ENCODE results near the gene PTDSS2. TPM values are rescaled to one million over a fixed set of nuclear protein-coding genes. Genes with fewer than 3 reads are reported as not detected.
"Not testable (repeated sequence)": the region's sequence is repeated elsewhere in the genome, so short reads cannot be mapped to it uniquely, and the experiment has no call there.

PTDSS2 gene
- total and polyA plus RNA-seq, 10 of the 15 experiments (the other 5 are each of a cell fraction or from before 2014, with no cell fraction given), result 0.39 to 21.1 (median 10.8) TPM

DNA sequence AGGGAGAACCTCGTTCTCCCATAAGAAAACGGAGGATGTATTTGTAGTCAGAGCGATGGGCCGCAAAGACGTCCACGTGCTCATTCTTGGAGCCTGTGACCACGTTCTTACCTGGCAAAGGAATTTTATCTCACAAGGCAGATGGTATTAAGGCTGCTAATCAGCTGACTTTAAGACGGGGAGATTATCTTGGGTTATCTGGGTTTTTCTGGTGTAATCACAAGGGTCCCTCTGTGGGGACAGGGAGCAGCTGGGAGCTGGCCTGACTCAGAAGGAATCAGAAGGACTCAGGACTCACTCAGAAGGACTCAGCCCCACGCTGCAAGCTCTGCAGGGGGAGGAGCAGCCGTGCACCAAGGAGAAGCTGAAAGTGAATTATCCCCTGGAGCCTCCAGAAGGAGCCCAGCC, 27.8 kb upstream of the PTDSS2 start:
- Histone ChIP-seq H3K4me1 (ENCODE audit: control insufficient read depth, insufficient read depth, low read length) (no peaks in the 10 kb centered on the region), H3K9ac (ENCODE audit: control insufficient read depth, insufficient read depth, low read length) (no peak overlapping the region), H3K4me3 (no peak overlapping the region), H3K79me2 (ENCODE audit: control insufficient read depth, insufficient read depth, low read length) (no peaks in the 10 kb centered on the region), H3K4me2 (ENCODE audit: control insufficient read depth, insufficient read depth) (no peak overlapping the region), H4K20me1 (ENCODE audit: control insufficient read depth, insufficient read depth) (no peaks in the 10 kb centered on the region), H3K36me3 (ENCODE audit: control insufficient read depth in 2 of 2, insufficient read depth in 2 of 2, low read length in 1 of 2) (no peaks in the 10 kb centered on the region), H2AFZ (ENCODE audit: control insufficient read depth, low read depth, low read length) (no peak overlapping the region), H3K27ac (ENCODE audit: control insufficient read depth, insufficient read depth) (no peak overlapping the region), H3K9me3 (replicated peaks; ENCODE audit: control insufficient read depth, insufficient read depth, low read length) (no peaks in the 10 kb centered on the region), H3K27me3 (replicated peaks in 1 of 2; ENCODE audit: control insufficient read depth in 2 of 2, insufficient read depth in 2 of 2, low read length in 1 of 2) (no peaks in the 10 kb centered on the region)
- 62% methylated on average over 10 of the region's 10 CpGs for WGBS (ENCODE audit: insufficient coverage, insufficient replicate concordance, low lambda C conversion rate, missing lambda C conversion rate)
- CTCF ChIA-PET, result interaction anchor here (0.6 kb wide), 1 partner anchor 77 kb away, joined by 3 read pairs; no protein-coding TSS in a partner anchor
- DNase-seq (ENCODE audit: low read depth, low spot score) (no peak), ATAC-seq (no peak), FAIRE-seq (no peak)
- no TSS peak for BruUV-seq (replicated peaks)
- SMC1A ChIA-PET (ENCODE audit: uncharacterized antibody, unreplicated experiment), result no interaction called here
- TF ChIP-seq CEBPB (IDR thresholded peaks at IDR 0.05; ENCODE audit: borderline replicate concordance in 1 of 2, low read depth in 2 of 2, low read length in 2 of 2), result no peak
- no peak for TF ChIP-seq ETV6 (conservative IDR thresholded peaks at IDR 0.05 in 1 of 2, IDR thresholded peaks at IDR 0.05 in 1 of 2; ENCODE audit: borderline replicate concordance in 1 of 2, low read depth in 1 of 2)
- RAD21 ChIA-PET (ENCODE audit: unreplicated experiment), result no interaction called here
- in situ Hi-C loops (cut with MboI), result no loop called here
- POLR2A ChIA-PET, result interaction anchor here (0.7 kb wide), 1 partner anchor 188 kb away, joined by 3 read pairs; no protein-coding TSS in a partner anchor
- intact Hi-C loops (cut with micrococcal nuclease; ENCODE audit: unreplicated experiment), result no loop called here

DNA sequence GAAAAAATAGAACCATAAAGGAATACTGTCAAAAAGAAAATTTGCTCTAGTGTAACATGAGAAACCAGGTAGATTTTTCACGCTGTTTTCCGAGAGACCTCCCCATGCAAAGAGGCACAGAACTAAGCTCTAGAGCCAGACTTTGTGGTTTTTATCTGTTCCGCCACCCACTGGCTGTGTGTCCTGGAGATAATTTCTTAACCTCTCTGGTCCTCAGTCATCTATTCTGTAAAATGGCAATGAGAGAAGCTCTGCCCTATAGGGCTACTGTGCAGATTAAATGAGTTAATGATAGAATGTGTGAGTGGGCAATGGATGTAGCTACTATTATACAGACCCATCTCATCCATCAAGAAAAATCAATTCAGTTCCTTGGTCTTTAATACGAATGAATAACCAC, 25.8 kb upstream of the PTDSS2 start:
- ATAC-seq, result no peak
- Histone ChIP-seq H3K79me2 (ENCODE audit: control insufficient read depth, insufficient read depth, low read length) (no peaks in the 10 kb centered on the region), H3K27ac (ENCODE audit: control insufficient read depth, insufficient read depth) (no peak overlapping the region), H3K36me3 (ENCODE audit: control insufficient read depth in 2 of 2, insufficient read depth in 2 of 2, low read length in 1 of 2) (no peaks in the 10 kb centered on the region), H3K9ac (ENCODE audit: control insufficient read depth, insufficient read depth, low read length) (no peak overlapping the region), H3K4me1 (ENCODE audit: control insufficient read depth, insufficient read depth, low read length) (no peaks in the 10 kb centered on the region), H3K4me3 (no peak overlapping the region), H2AFZ (ENCODE audit: control insufficient read depth, low read depth, low read length) (no peak overlapping the region), H4K20me1 (ENCODE audit: control insufficient read depth, insufficient read depth) (no peaks in the 10 kb centered on the region), H3K9me3 (replicated peaks; ENCODE audit: control insufficient read depth, insufficient read depth, low read length) (no peaks in the 10 kb centered on the region), H3K27me3 (replicated peaks in 1 of 2; ENCODE audit: control insufficient read depth in 2 of 2, insufficient read depth in 2 of 2, low read length in 1 of 2) (no peaks in the 10 kb centered on the region), H3K4me2 (ENCODE audit: control insufficient read depth, insufficient read depth) (no peak overlapping the region)
- no peak for DNase-seq (ENCODE audit: low read depth, low spot score)
- ChIA-PET RAD21 (ENCODE audit: unreplicated experiment) (no interaction called here), SMC1A (ENCODE audit: uncharacterized antibody, unreplicated experiment) (interaction anchor here (1.1 kb wide), 1 partner anchor 95 kb away, joined by 3 read pairs; no protein-coding TSS in a partner anchor), POLR2A (no interaction called here), CTCF (no interaction called here)
- TF ChIP-seq IRF4 (IDR thresholded peaks at IDR 0.05; ENCODE audit: low read depth, low read length) (no peak), NFYA (IDR thresholded peaks at IDR 0.05; ENCODE audit: borderline replicate concordance, low read depth, low read length) (no peak), MYC (IDR thresholded peaks at IDR 0.05; ENCODE audit: insufficient read depth, insufficient read length, insufficient replicate concordance, low read length, severe bottlenecking) (no peak), NR2C2 (IDR thresholded peaks at IDR 0.05; ENCODE audit: borderline replicate concordance, control insufficient read depth, insufficient read length, low read depth) (no peak), MEF2A (IDR thresholded peaks at IDR 0.05; ENCODE audit: insufficient read depth, low read depth, low read length) (no peak), BCL11A (IDR thresholded peaks at IDR 0.05; ENCODE audit: low read depth, low read length) (no peak), EGR1 (IDR thresholded peaks at IDR 0.05; ENCODE audit: borderline replicate concordance in 1 of 2, low read depth in 2 of 2, low read length in 2 of 2) (no peak), POU2F2 (IDR thresholded peaks at IDR 0.05; ENCODE audit: borderline replicate concordance, low read depth, low read length) (no peak), BMI1 (IDR thresholded peaks at IDR 0.05; ENCODE audit: borderline replicate concordance) (no peak), ESRRA (IDR thresholded peaks at IDR 0.05; ENCODE audit: low read length) (no peak)
- intact Hi-C loops (cut with micrococcal nuclease; ENCODE audit: unreplicated experiment) (no loop called here), in situ Hi-C loops (cut with MboI) (no loop called here)
- BruUV-seq (replicated peaks), result no TSS peak
- 45% methylated on average over 4 of the region's 4 CpGs for WGBS (ENCODE audit: insufficient coverage, insufficient replicate concordance, low lambda C conversion rate, missing lambda C conversion rate)
- no peak for FAIRE-seq

DNA sequence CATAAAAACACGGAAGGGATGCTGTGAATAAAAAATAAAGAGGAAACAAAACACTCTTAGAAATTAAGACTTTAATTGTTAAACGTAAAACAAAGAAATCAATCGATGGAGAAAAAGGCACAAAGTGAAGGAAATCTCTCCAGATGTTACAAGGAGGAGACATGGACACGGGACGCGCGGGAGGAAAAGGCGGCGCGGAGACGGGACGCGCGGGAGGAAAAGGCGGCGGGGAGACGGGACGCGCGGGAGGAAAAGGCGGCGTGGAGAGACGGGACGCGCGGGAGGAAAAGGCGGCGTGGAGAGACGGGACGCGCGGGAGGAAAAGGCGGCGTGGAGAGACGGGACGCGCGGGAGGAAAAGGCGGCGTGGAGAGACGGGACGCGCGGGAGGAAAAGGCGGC, 25.3 kb upstream of the PTDSS2 start:
- H3K9ac ChIP-seq (ENCODE audit: control insufficient read depth, insufficient read depth, low read length); in situ Hi-C loops (cut with MboI); DNase-seq (ENCODE audit: low read depth, low spot score); H2AFZ ChIP-seq (ENCODE audit: control insufficient read depth, low read depth, low read length); H3K9me3 ChIP-seq (replicated peaks; ENCODE audit: control insufficient read depth, insufficient read depth, low read length); H4K20me1 ChIP-seq (ENCODE audit: control insufficient read depth, insufficient read depth); H3K4me2 ChIP-seq (ENCODE audit: control insufficient read depth, insufficient read depth); H3K36me3 ChIP-seq (ENCODE audit: control insufficient read depth in 2 of 2, insufficient read depth in 2 of 2, low read length in 1 of 2); CTCF ChIA-PET; H3K79me2 ChIP-seq (ENCODE audit: control insufficient read depth, insufficient read depth, low read length); intact Hi-C loops (cut with micrococcal nuclease; ENCODE audit: unreplicated experiment); FAIRE-seq; H3K27ac ChIP-seq (ENCODE audit: control insufficient read depth, insufficient read depth); H3K4me1 ChIP-seq (ENCODE audit: control insufficient read depth, insufficient read depth, low read length); H3K4me3 ChIP-seq; ATAC-seq; RAD21 ChIA-PET (ENCODE audit: unreplicated experiment); POLR2A ChIA-PET; BruUV-seq (replicated peaks); H3K27me3 ChIP-seq (replicated peaks in 1 of 2; ENCODE audit: control insufficient read depth in 2 of 2, insufficient read depth in 2 of 2, low read length in 1 of 2): not testable (repeated sequence)
- 61% methylated on average over 3 of the region's 45 CpGs for WGBS (ENCODE audit: insufficient coverage, insufficient replicate concordance, low lambda C conversion rate, missing lambda C conversion rate)
- SMC1A ChIA-PET (ENCODE audit: uncharacterized antibody, unreplicated experiment), result interaction anchor here (1.1 kb wide), 1 partner anchor 94 kb away, joined by 3 read pairs; no protein-coding TSS in a partner anchor

Data from GM12878 (cell line).